Subcutaneous abdominal adipose tissue (tissue), 5 donors: Measurements from ENCODE around the gene STAT4.

Source experiments
- H3K27ac ChIP-seq: one replicate; pipeline ENCODE4 v1.7.0; 2013; ENCODE audit warnings: low read depth, mild to moderate bottlenecking, inconsistent platforms, low read length, moderate library complexity
- H3K27me3 ChIP-seq, 5 donors: one replicate each; pipeline ENCODE4 v1.7.0; 2013; ENCODE audit warnings: low read length in 5 of 5, inconsistent platforms in 1 of 5; ENCODE audit not compliant: control insufficient read depth in 5 of 5, insufficient read depth in 4 of 5
- H3K36me3 ChIP-seq, 5 donors: one replicate each; pipeline ENCODE4 v1.7.0; 2013; ENCODE audit warnings: low read length in 5 of 5; ENCODE audit not compliant: control insufficient read depth in 5 of 5, insufficient read depth in 5 of 5
- H3K4me1 ChIP-seq, 5 donors: one replicate each; pipeline ENCODE4 v1.7.0; 2013; ENCODE audit warnings: low read length in 5 of 5, mild to moderate bottlenecking in 3 of 5, moderate library complexity in 1 of 5; ENCODE audit not compliant: control insufficient read depth in 5 of 5, insufficient read depth in 5 of 5
- H3K4me3 ChIP-seq, 5 donors: one replicate each; pipeline ENCODE4 v1.7.0; 2013; ENCODE audit warnings: low read length in 5 of 5, low read depth in 1 of 5
- H3K9ac ChIP-seq, 5 donors: one replicate each; pipeline ENCODE4 v1.7.0; 2013; ENCODE audit warnings: low read length in 5 of 5, mild to moderate bottlenecking in 4 of 5, moderate library complexity in 3 of 5
- H3K9me3 ChIP-seq, 5 donors: one replicate each; pipeline ENCODE4 v1.7.0; 2013; ENCODE audit warnings: low read length in 5 of 5; ENCODE audit not compliant: control insufficient read depth in 5 of 5
- donor health status: healthy.
- donor health status: healthy.
- donor health status: healthy.
- donor health status: healthy.
- donor health status: healthy.

Gene STAT4

DNA sequence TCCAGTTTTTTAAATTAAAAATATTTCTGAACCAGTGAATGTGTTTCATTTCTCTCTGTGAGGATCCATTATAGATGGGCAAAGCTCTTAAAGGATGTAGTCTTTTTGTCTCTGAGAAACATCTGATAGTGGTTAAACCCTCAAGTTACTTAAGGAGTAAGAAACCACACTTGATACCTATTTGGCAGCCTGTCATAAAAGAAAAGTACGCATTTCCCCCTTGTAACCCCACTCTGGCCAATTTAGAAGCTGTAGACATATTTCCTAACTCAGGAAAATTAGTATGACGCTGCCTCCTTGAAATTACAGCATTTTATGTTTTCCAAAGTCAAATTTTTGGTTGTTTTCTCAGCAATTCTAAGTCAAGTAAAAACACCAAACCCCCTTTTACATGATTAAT, 2.0 kb downstream of the STAT4 start:
- Histone ChIP-seq H3K9ac (no peak overlapping the region), H3K36me3 (no peaks in the 10 kb centered on the region), H3K4me3 (no peak overlapping the region), H3K27ac (no peak overlapping the region), H3K4me1 (peaks cover 2 to 14% (median 12%) of the 10 kb centered on the region in 5 donors), H3K27me3 (peaks cover 0 to 3% (median 0%) of the 10 kb centered on the region in 5 donors), H3K9me3 (no peaks in the 10 kb centered on the region)

DNA sequence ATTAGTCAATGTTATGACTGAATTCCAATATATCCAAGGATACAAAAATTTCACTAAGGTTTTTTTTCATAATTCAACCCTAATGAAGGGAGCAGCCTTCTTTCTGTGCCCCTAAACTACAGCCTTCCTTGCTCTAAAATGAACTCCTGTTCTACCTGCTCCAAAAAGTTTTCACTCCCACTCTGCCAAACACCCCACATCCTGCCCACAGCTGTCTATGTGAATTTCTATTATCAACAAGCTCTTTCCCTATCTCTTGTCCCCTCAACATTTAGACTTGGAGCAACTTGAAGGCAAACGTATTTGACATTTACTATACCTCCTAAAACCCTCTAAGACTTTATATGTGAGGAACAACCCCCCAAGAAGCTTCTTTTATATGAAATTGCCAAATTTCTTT, 2.5 kb downstream of the STAT4 start:
- H3K27me3 ChIP-seq: peaks cover 0 to 3% (median 0%) of the 10 kb centered on the region in 5 donors
- no peak overlapping the region for H3K27ac ChIP-seq
- H3K36me3 ChIP-seq: no peaks in the 10 kb centered on the region
- peaks cover 2 to 14% (median 12%) of the 10 kb centered on the region in 5 donors for H3K4me1 ChIP-seq
- no peak overlapping the region for H3K9ac ChIP-seq
- no peak overlapping the region for H3K4me3 ChIP-seq
- H3K9me3 ChIP-seq: no peaks in the 10 kb centered on the region

DNA sequence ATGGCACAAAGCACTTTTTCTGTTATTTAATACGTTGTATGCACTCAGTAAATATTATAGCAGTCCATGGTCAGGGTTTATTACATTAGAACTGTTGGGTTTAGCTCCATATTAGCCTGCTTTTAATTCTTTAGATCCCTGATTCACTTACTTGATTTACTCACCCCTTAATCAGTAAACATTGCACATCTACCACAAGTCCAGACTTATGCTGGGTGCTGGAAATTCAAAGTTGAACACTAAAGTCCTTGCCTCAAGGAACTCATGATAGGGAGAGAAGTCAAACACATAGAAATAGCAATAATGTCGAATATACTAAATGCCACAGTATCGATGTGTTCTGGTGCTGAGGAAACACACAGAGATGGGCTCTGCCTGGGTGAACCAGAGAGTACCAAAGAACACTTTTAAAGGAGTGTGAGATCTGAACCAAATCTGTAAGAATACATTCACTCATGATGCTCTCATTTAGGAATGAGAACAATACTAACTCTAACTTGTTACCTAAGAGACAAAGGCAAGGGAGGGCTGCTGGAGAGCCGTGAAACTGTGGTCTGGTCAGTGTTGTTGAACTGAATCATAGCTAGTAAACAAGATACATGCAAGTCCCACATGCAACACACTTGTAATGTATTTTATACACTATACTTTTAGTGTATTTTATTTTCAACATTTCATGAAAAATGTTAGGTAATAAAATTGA, 4.9 kb downstream of the STAT4 start:
- H3K4me3 ChIP-seq: no peak overlapping the region
- no peaks in the 10 kb centered on the region for H3K36me3 ChIP-seq
- no peaks in the 10 kb centered on the region for H3K9me3 ChIP-seq
- peaks cover 2 to 9% (median 8%) of the 10 kb centered on the region in 5 donors for H3K4me1 ChIP-seq
- no peak overlapping the region for H3K27ac ChIP-seq
- H3K27me3 ChIP-seq: peaks cover 0 to 3% (median 0%) of the 10 kb centered on the region in 5 donors
- no peak overlapping the region for H3K9ac ChIP-seq

DNA sequence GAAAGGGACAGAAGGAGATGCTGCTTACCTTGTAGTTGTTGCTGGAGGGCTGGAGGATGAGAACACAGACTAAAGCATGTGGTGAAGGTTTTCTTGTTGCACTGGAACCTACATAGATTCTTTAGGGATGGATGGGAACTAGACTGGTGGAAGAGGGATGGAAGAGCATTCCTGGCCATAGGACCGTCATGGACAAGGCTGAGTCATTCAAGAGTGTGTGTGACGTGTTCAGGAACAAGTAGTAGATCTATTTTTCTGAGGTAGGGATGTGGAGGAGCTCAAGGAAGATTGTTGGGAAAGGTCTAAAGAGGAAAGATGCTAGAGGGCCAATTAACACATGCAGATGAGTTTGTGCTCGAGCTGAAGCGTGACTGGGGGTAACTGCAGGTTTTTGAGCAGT, 6.6 kb downstream of the STAT4 start:
- no peaks in the 10 kb centered on the region for H3K4me1 ChIP-seq
- no peak overlapping the region for H3K4me3 ChIP-seq
- no peaks in the 10 kb centered on the region for H3K27me3 ChIP-seq

DNA sequence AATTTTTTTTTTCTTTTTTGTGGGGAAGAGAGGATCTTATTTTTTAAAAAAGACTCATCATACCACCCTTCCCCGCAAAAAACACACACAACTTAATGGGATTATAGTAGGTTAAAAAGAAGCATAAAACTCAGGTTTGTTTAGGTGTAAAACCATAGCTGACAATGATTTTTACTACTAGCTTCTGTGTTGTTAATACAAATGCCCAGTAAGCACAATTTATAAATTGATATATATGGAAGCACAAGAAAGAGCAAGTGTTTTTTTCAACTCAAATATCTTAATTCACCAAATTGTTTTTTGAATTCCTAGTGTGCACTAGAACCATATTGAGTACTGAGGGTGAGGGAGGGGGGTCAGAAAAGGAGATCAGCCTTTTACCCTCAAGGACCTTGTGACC, 7.0 kb downstream of the STAT4 start:
- Histone ChIP-seq H3K9ac (no peak overlapping the region), H3K27ac (no peak overlapping the region), H3K4me3 (no peak overlapping the region), H3K4me1 (no peaks in the 10 kb centered on the region), H3K36me3 (no peaks in the 10 kb centered on the region), H3K9me3 (no peaks in the 10 kb centered on the region), H3K27me3 (no peaks in the 10 kb centered on the region)

More for the DNA sequence above, 6.6 kb downstream of the STAT4 start:
- Histone ChIP-seq H3K9me3 (no peaks in the 10 kb centered on the region), H3K27ac (no peak overlapping the region), H3K36me3 (no peaks in the 10 kb centered on the region), H3K9ac (no peak overlapping the region)

DNA sequence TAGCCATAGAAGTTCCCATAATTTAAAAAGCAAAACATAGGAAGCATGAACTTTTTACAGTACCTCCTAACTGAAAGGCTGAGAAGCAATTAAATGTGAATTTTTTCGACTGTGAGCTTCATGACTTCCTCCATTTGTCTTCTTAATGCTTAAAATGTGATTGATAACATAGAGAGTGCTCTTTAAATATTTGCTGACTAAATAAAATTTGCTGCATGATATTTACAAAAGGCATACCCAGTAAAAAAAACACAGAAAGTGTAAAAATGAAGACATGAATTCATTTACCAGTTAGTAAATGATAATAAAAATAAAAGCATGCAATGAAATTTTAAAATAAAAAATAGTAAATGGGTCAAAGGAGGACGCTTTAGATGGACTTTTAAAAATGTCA, 21.9 kb downstream of the STAT4 start:
- Histone ChIP-seq H3K27me3 (no peaks in the 10 kb centered on the region), H3K4me3 (no peak overlapping the region), H3K4me1 (no peaks in the 10 kb centered on the region), H3K36me3 (no peaks in the 10 kb centered on the region), H3K27ac (no peak overlapping the region), H3K9ac (no peak overlapping the region), H3K9me3 (peaks cover 0 to under 1% (median 0%) of the 10 kb centered on the region in 5 donors)

DNA sequence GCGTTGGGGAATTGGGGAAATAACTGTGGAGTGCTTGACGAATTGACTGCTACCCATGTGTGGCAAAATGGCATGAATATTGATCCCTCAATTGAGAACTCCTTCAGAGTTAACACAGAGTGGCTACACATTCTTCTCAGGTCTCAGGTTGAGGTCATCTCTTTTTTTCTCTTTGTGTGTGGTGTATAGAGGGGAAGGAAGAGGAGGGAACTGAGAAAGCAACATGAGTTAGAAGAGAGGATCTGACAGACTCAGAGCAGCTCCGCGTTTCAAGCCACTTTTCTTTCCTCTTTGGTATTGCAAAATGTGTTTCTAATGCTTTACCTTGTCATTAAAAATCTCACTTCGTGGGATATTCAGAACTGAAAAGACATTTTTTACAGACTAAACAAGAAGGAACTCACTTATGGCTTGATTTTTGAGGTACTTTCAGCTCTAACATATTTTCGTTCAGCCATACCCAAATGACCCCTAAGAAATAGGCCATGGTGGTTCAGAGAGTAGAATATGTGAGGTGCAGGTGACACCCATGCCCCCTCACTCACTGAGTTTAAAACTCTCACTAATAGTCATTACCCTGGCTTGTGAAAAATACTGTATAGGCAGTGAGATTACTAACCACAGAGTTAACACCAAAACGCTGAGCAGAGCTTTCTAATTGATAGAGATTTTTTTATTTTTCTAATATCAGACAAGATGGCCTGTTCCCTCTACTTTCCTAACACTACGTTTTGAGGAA, 22.5 kb downstream of the STAT4 start:
- Histone ChIP-seq H3K4me1 (no peaks in the 10 kb centered on the region), H3K4me3 (no peak overlapping the region), H3K9ac (no peak overlapping the region), H3K9me3 (no peaks in the 10 kb centered on the region), H3K27ac (no peak overlapping the region), H3K27me3 (no peaks in the 10 kb centered on the region), H3K36me3 (no peaks in the 10 kb centered on the region)

DNA sequence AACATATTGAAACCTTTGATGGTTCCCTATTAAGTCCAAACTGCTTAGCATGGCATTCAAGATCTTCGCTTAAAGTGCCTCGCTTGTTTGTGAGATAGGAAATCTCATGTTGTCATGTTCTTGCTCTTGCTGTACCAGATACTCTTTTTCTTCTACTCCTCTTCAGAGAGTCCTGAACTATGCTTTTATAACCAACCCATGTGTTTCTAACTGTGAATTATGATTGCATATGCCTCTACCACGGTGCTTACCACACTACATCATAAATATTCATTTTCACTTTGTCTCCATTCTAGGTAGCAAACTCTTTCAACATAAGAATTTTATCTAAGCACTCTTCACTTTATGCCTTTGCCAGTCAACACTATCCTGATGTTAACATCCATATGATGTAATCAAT, 23.6 kb downstream of the STAT4 start:
- H3K27ac ChIP-seq: no peak overlapping the region
- H3K4me1 ChIP-seq: no peaks in the 10 kb centered on the region
- no peaks in the 10 kb centered on the region for H3K9me3 ChIP-seq

DNA sequence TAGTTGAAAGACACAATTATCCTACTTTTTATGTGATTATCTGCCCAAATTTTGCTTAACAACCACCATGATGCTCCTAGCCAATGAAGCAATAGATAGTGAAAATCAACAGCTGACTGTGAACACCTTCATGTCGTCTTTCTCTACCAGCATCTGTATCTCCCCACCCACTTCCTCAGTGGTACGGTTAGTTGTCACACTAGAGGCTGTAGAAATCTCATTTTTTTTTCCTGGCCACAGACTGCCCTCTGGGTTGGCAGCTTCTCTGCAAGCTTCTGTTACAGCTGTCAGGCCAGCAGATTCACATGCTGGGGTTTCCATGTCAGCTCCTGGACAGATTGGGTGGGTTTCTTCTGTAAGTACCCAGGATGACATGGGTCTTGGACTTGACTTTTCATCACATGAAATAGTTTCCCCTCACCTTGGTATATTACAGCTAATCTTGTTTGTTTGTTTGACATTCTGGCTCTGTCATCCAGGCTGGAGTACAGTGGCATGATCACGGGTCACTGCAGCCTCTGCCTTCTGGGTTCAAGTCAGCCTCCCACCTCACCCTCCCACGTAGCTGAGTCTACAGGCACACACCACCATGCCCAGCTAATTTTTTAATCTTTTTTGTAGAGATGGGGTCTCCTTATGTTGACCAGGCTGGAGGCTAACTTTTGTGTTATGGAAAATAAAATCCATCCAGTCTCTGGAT, 24.3 kb downstream of the STAT4 start:
- Histone ChIP-seq H3K27me3 (no peaks in the 10 kb centered on the region), H3K4me1 (no peaks in the 10 kb centered on the region), H3K36me3 (no peaks in the 10 kb centered on the region), H3K9me3 (no peaks in the 10 kb centered on the region), H3K4me3 (no peak overlapping the region), H3K27ac (no peak overlapping the region), H3K9ac (no peak overlapping the region)

More for the DNA sequence above, 23.6 kb downstream of the STAT4 start:
- H3K4me3 ChIP-seq: no peak overlapping the region
- H3K9ac ChIP-seq: no peak overlapping the region
- H3K27me3 ChIP-seq: no peaks in the 10 kb centered on the region
- H3K36me3 ChIP-seq: no peaks in the 10 kb centered on the region

DNA sequence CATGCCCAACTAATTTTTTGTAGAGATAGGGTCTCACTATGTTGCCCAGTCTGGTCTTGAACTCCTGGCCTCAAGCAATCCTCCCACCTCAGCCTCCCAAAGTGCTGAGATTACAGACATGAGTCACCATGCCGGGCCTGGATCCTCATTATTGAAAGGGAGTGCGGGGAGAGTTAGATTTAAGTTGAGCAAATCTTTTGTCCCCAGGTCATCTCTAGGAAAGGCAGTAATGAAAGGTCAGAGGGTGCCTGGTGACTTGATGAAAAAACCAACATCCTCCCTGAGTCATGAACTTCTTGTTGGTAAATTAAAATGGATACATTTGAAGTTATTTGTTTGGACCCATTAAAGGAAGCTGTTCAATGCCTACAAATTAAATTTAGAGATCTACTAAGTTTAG, 25.1 kb downstream of the STAT4 start:
- no peaks in the 10 kb centered on the region for H3K9me3 ChIP-seq
- no peak overlapping the region for H3K9ac ChIP-seq
- H3K27ac ChIP-seq: no peak overlapping the region
- no peaks in the 10 kb centered on the region for H3K36me3 ChIP-seq
- H3K4me1 ChIP-seq: no peaks in the 10 kb centered on the region
- no peak overlapping the region for H3K4me3 ChIP-seq
- H3K27me3 ChIP-seq: no peaks in the 10 kb centered on the region
